Ovary (tissue), 3 donors: ENCODE results near the gene HDAC9.

Experiments
- CTCF ChIP-seq, 3 donors: fragments of 450-650 bp in 2 of 3; fragments of 200-600 bp in 1 of 3; IDR thresholded peaks; one replicate each; pipeline versions ENCODE4 v1.5.1 to v1.8.0; 2016 to 2022; ENCODE audit warnings: antibody characterized with exemption in 3 of 3, mild to moderate bottlenecking in 1 of 3
- EP300 ChIP-seq: sonication (generic); formaldehyde crosslinking; IDR thresholded peaks from one replicate; pipeline ENCODE4 v1.6.1; 2017; ENCODE audit warnings: antibody characterized with exemption
- POLR2A ChIP-seq: fragments of 450-650 bp; IDR thresholded peaks from one replicate; pipeline ENCODE4 v1.6.1; 2017; ENCODE audit warnings: antibody characterized with exemption, mild to moderate bottlenecking, moderate library complexity
- donor health status: DM: no; HTN: no; CAD: no.

- TF ChIP-seq CTCF (IDR thresholded peaks at IDR 0.05) (no peak), POLR2A (no peak), EP300 (no peak)
Observed at GRCh38 chr7:18858232-18858631, 362.7 kb downstream of the HDAC9 start.
